Sigmoid colon (tissue), 7 donors: Measurements from ENCODE around the gene NANOS2. TPM values are rescaled to one million over a fixed set of nuclear protein-coding genes. Genes with fewer than 3 reads are reported as not detected.

Experiments
- DNase-seq: peaks from one replicate; pipeline ENCODE4 v3.0.0-alpha.2; 2019
- H3K27ac ChIP-seq, 4 donors: fragments of 200-600 bp; sonication (generic); one replicate each; pipeline ENCODE4 v1.5.1; 2016 to 2019; ENCODE audit warnings: mild to moderate bottlenecking in 1 of 4
- H3K27me3 ChIP-seq, 3 donors: fragments of 200-600 bp; sonication (generic); one replicate each; pipeline ENCODE4 v1.5.1; 2019; ENCODE audit warnings: mild to moderate bottlenecking in 1 of 3
- H3K36me3 ChIP-seq, 4 donors: fragments of 200-600 bp; sonication (generic); one replicate each; pipeline ENCODE4 v1.5.1; 2016 to 2019
- H3K4me1 ChIP-seq, 4 donors: fragments of 200-600 bp; sonication (generic); one replicate each; pipeline ENCODE4 v1.5.1; 2017 to 2019
- H3K4me3 ChIP-seq, 4 donors: fragments of 200-600 bp; sonication (generic); one replicate each; pipeline ENCODE4 v1.5.1; 2017 to 2019; ENCODE audit warnings: mild to moderate bottlenecking in 2 of 4, moderate library complexity in 1 of 4
- H3K9me3 ChIP-seq, 4 donors: fragments of 200-600 bp in 3 of 4; sonication (generic) in 3 of 4; one replicate each; pipeline versions ENCODE4 v1.5.1 to v1.6.1; 2013 to 2019
- EP300 ChIP-seq, 4 donors: sonication (generic); formaldehyde crosslinking; IDR thresholded peaks; one replicate each; pipeline ENCODE4 v1.6.1; 2017; ENCODE audit warnings: antibody characterized with exemption in 4 of 4
- POLR2A ChIP-seq, 2 donors: fragments of 450-650 bp; IDR thresholded peaks; one replicate each; pipeline ENCODE4 v1.6.1; 2016; ENCODE audit warnings: antibody characterized with exemption in 2 of 2, mild to moderate bottlenecking in 2 of 2, moderate library complexity in 2 of 2
- POLR2AphosphoS5 ChIP-seq, 4 donors: sonication (generic); formaldehyde crosslinking; IDR thresholded peaks; one replicate each; pipeline ENCODE4 v1.6.1; 2017; ENCODE audit warnings: antibody characterized with exemption in 4 of 4
- WGBS, 2 donors: extraction: QIAGEN DNeasy Blood & Tissue Kit; methylation state at CpG; one replicate each; pipeline ENCODE4 v1.1.7; 2013; 5-methylcytosine and 5-hydroxymethylcytosine counted together
- intact Hi-C: fragments of 100-400 bp; cut with DNase I; formaldehyde crosslinking; loops from one replicate; pipeline ENCODE4 v1.15.1; 2023
- polyA plus RNA-seq, 3 donors: library from polyadenylated mRNA; stranded (reverse); fragments of 200-250 nt; gene quantifications; one replicate each; pipeline ENCODE4 v1.2.3, GENCODE V29; 2013
- total RNA-seq, 4 donors: library from RNA; depleted of rRNA; stranded (reverse); fragments of >200 nt; gene quantifications; one replicate each; pipeline ENCODE4 v1.1.0, GENCODE V29; 2016
- TF ChIP-seq, protein P1 (sequence below), 4 experiments: fragments of 450-650 bp in 3 of 4; fragments of 200-600 bp in 1 of 4; IDR thresholded peaks; one replicate each; pipeline ENCODE4 v1.5.1; 2016 to 2019; ENCODE audit warnings: antibody characterized with exemption in 4 of 4, mild to moderate bottlenecking in 3 of 4, moderate library complexity in 2 of 4
- donor health status: healthy with polysubstance abuse.
- donor health status: Bipolar disorder and iron deficiency.
- donor health status: healthy.

The NANOS2 gene
- total and polyA plus RNA-seq, 7 donors, result 0.46 to 0.60 TPM; not detected in 5

DNA sequence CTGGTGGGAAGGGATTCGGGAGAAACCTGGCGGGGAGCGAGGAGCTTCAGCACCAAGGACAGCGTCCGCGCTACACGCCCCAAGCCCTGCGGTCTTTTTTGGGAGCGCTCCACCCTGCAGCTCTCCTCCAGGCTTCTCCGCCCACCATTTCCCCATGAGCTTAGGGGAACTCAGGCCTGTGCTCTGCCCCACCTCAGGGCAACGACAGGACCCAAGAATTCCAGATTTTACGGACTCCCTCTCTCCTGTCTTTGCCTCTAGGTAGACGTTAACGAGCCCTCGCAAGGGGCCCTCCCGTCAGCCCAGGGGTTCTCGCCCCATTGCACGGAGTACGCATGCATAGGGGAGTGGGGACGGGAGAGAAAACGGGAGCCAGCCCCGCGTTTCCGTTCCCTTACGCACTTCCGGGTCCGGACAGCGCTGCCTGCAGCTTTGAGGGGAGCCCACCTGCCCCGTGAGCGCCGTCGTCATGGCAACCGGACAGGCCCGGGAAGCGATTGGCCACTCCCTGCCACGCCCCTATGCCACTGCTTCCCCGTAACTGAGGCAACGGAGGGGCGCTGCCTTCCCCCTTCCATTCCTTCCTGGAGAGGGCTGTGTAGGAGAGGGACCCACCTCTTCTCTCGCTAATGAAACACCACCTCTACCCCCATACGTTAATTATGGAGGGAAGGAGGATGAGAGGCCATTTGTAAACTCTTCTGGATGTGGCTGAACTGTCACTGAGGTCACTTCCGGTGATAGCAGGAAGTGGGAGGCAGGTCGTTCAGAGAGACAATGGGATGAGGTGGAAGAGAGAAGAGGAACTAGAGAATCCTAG, 38.3 kb upstream of the NANOS2 start:
- 11 to 12% methylated on average over 43 of the region's 43 CpGs for WGBS, 2 donors
- peaks cover 0 to 10% (median 6%) of the 10 kb centered on the region in 4 donors for H3K4me1 ChIP-seq
- no peak for DNase-seq
- peak overlapping the region in 1 of 4 donors; percentile 8 for H3K4me3 ChIP-seq
- no peaks in the 10 kb centered on the region for H3K9me3 ChIP-seq
- TF ChIP-seq EP300 (IDR thresholded peaks at IDR 0.05) (no peak), POLR2AphosphoS5 (IDR thresholded peaks at IDR 0.05) (no peak)
- H3K36me3 ChIP-seq, result no peaks in the 10 kb centered on the region
- intact Hi-C loops, result no loop called here
- no peak overlapping the region for H3K27ac ChIP-seq
- peaks cover 3 to 57% (median 31%) of the 10 kb centered on the region in 3 donors for H3K27me3 ChIP-seq

DNA sequence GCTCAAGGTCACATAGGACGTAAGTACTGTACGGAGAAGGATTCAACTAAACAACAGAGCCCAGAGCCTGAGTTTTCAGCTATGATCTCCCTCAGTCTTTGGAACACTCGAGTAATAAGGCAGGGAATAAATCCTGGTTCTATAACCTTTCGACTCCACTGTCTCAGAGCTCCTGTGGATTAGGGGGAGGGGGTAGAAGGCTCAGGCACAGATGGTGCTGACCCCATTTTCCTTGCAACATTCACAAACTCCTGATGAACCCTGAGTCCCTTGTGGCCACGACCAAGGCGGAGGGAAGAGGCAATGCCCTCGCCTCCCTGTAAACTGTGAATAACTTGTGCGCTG, 37.7 kb upstream of the NANOS2 start:
- DNase-seq, result no peak
- peaks cover 3 to 57% (median 31%) of the 10 kb centered on the region in 3 donors for H3K27me3 ChIP-seq
- H3K27ac ChIP-seq, result no peak overlapping the region
- no peaks in the 10 kb centered on the region for H3K9me3 ChIP-seq
- no peak for TF ChIP-seq POLR2A (IDR thresholded peaks at IDR 0.05)
- TF ChIP-seq POLR2AphosphoS5 (IDR thresholded peaks at IDR 0.05), result no peak
- TF ChIP-seq EP300 (IDR thresholded peaks at IDR 0.05), result no peak
- TF ChIP-seq, protein P1, sequence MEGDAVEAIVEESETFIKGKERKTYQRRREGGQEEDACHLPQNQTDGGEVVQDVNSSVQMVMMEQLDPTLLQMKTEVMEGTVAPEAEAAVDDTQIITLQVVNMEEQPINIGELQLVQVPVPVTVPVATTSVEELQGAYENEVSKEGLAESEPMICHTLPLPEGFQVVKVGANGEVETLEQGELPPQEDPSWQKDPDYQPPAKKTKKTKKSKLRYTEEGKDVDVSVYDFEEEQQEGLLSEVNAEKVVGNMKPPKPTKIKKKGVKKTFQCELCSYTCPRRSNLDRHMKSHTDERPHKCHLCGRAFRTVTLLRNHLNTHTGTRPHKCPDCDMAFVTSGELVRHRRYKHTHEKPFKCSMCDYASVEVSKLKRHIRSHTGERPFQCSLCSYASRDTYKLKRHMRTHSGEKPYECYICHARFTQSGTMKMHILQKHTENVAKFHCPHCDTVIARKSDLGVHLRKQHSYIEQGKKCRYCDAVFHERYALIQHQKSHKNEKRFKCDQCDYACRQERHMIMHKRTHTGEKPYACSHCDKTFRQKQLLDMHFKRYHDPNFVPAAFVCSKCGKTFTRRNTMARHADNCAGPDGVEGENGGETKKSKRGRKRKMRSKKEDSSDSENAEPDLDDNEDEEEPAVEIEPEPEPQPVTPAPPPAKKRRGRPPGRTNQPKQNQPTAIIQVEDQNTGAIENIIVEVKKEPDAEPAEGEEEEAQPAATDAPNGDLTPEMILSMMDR (IDR thresholded peaks at IDR 0.05), result no peak
- peaks cover 0 to 10% (median 6%) of the 10 kb centered on the region in 4 donors for H3K4me1 ChIP-seq
- H3K36me3 ChIP-seq, result no peaks in the 10 kb centered on the region
- 34 to 47% methylated on average over 8 of the region's 8 CpGs for WGBS, 2 donors
- no peak overlapping the region for H3K4me3 ChIP-seq
- intact Hi-C loops, result no loop called here

DNA sequence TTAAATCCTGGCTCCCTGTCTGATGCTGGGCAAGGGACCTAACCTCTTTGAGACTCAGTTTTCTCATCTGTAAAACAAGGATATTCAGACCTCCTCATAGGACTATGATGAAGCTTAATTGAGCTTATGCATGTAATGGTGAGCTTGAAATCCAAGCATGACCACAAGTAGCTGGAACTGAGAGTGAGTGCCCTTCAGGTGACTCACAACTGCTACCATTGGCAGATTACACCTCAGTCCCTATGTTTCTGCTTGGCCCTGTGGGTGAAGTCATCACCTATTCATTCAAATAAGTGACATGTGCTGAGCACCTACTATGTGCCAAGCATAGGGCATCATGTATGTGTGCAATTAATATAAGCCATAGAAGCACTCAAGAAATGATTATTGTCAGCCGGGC, 33.3 kb upstream of the NANOS2 start:
- DNase-seq, result no peak
- peaks cover 0 to 34% (median 3%) of the 10 kb centered on the region in 3 donors for H3K27me3 ChIP-seq

GRCh38 chr19:45940515-45940805, 25.9 kb upstream of the NANOS2 start:
- H3K27me3 ChIP-seq, result peaks cover 10 to 63% (median 29%) of the 10 kb centered on the region in 3 donors
- no peaks in the 10 kb centered on the region for H3K9me3 ChIP-seq
- WGBS, 2 donors, result 58 to 59% methylated on average over 32 of the region's 32 CpGs
- H3K27ac ChIP-seq, result no peak overlapping the region
- no peak for DNase-seq
- TF ChIP-seq, protein P1 (IDR thresholded peaks at IDR 0.05), result no peak
- TF ChIP-seq EP300 (IDR thresholded peaks at IDR 0.05) (no peak), POLR2A (IDR thresholded peaks at IDR 0.05) (no peak), POLR2AphosphoS5 (IDR thresholded peaks at IDR 0.05) (no peak)
- H3K4me3 ChIP-seq, result no peak overlapping the region
- intact Hi-C loops, result no loop called here
- no peaks in the 10 kb centered on the region for H3K36me3 ChIP-seq
- peaks cover 0 to 6% (median 0%) of the 10 kb centered on the region in 4 donors for H3K4me1 ChIP-seq

More for the DNA sequence above, 33.3 kb upstream of the NANOS2 start:
- TF ChIP-seq, protein P1 (IDR thresholded peaks at IDR 0.05), result no peak
- TF ChIP-seq POLR2A (IDR thresholded peaks at IDR 0.05) (no peak), POLR2AphosphoS5 (IDR thresholded peaks at IDR 0.05) (no peak), EP300 (IDR thresholded peaks at IDR 0.05) (no peak)
- Histone ChIP-seq H3K9me3 (no peaks in the 10 kb centered on the region), H3K4me1 (peaks cover 0 to 7% (median 3%) of the 10 kb centered on the region in 4 donors), H3K27ac (no peak overlapping the region), H3K4me3 (no peak overlapping the region), H3K36me3 (no peaks in the 10 kb centered on the region)
- intact Hi-C loops, result no loop called here
- WGBS, 2 donors, result 93% methylated on average over 1 of the region's 1 CpG

- peaks cover 0 to 6% (median 0%) of the 10 kb centered on the region in 4 donors for H3K4me1 ChIP-seq
- peaks cover 10 to 68% (median 34%) of the 10 kb centered on the region in 3 donors for H3K27me3 ChIP-seq
- intact Hi-C loops, result no loop called here
- WGBS, 2 donors, result 28% methylated on average over 67 of the region's 67 CpGs
- H3K27ac ChIP-seq, result no peak overlapping the region
- DNase-seq, result no peak
- TF ChIP-seq EP300 (IDR thresholded peaks at IDR 0.05) (no peak), POLR2AphosphoS5 (IDR thresholded peaks at IDR 0.05) (no peak), POLR2A (IDR thresholded peaks at IDR 0.05) (no peak)
- TF ChIP-seq, protein P1 (IDR thresholded peaks at IDR 0.05), result no peak
- no peaks in the 10 kb centered on the region for H3K36me3 ChIP-seq
- H3K4me3 ChIP-seq, result no peak overlapping the region
- no peaks in the 10 kb centered on the region for H3K9me3 ChIP-seq
Measured at GRCh38 chr19:45939792-45940514, 25.4 kb upstream of the NANOS2 start.
